Neural progenitor cell (in vitro differentiated cells): ENCODE measurements around the gene VAPA. TPM values are rescaled to one million over a fixed set of nuclear protein-coding genes. Genes with fewer than 3 reads are reported as not detected.

Experiments used
- DNase-seq: peaks from one replicate; pipeline ENCODE4 v3.0.0-alpha.2; 2016; ENCODE audit warnings: low spot score
- H2AFZ ChIP-seq: fragments of 200-600 bp; sonication (generic); replicated peaks from 2 replicates; pipeline ENCODE4 v1.6.1; 2016; ENCODE audit warnings: antibody characterized with exemption
- H3F3A ChIP-seq: fragments of 200-600 bp; sonication (generic); 2 replicates; pipeline ENCODE4 v1.6.1; 2016; ENCODE audit warnings: antibody characterized with exemption, low read depth
- H3K27ac ChIP-seq: fragments of 200-600 bp; sonication (generic); 2 replicates; pipeline ENCODE4 v1.5.1; 2016; ENCODE audit warnings: mild to moderate bottlenecking
- H3K27me3 ChIP-seq: fragments of 200-600 bp; sonication (generic); 2 replicates; pipeline ENCODE4 v1.6.1; 2016; ENCODE audit warnings: mild to moderate bottlenecking, moderate library complexity
- H3K36me3 ChIP-seq: fragments of 200-600 bp; sonication (generic); 2 replicates; pipeline ENCODE4 v1.5.1; 2016
- H3K4me1 ChIP-seq: fragments of 200-600 bp; sonication (generic); 2 replicates; pipeline ENCODE4 v1.6.1; 2016; ENCODE audit warnings: mixed run types
- H3K4me2 ChIP-seq: fragments of 200-600 bp; sonication (generic); 2 replicates; pipeline ENCODE4 v1.6.1; 2016
- H3K4me3 ChIP-seq: fragments of 200-600 bp; sonication (generic); 2 replicates; pipeline ENCODE4 v1.5.1; 2016
- H3K79me2 ChIP-seq: fragments of 200-600 bp; sonication (generic); 2 replicates; pipeline ENCODE4 v1.6.1; 2016; ENCODE audit warnings: low read depth
- H3K9ac ChIP-seq: fragments of 200-600 bp; sonication (generic); 2 replicates; pipeline ENCODE4 v1.6.1; 2016
- H3K9me3 ChIP-seq: fragments of 200-600 bp; sonication (generic); 2 replicates; pipeline ENCODE4 v1.5.1; 2016; ENCODE audit warnings: low read depth
- H4K20me1 ChIP-seq: fragments of 200-600 bp; sonication (generic); 2 replicates; pipeline ENCODE4 v1.6.1; 2016; ENCODE audit warnings: low read depth
- H3K27ac Mint-ChIP-seq: 3 replicates; pipeline ENCODE4 v1.8.0; 2021; ENCODE audit warnings: mixed read lengths
- H3K27me3 Mint-ChIP-seq: 2 replicates; pipeline ENCODE4 v1.8.0; 2022; ENCODE audit warnings: low read depth, mild to moderate bottlenecking, inconsistent platforms, moderate library complexity, mixed read lengths; ENCODE audit not compliant: insufficient read depth
- H3K36me3 Mint-ChIP-seq: 3 replicates; pipeline ENCODE4 v1.8.0; 2021; ENCODE audit warnings: mixed read lengths
- H3K4me1 Mint-ChIP-seq: 3 replicates; pipeline ENCODE4 v1.8.0; 2021; ENCODE audit warnings: mixed read lengths
- H3K4me3 Mint-ChIP-seq: 3 replicates; pipeline ENCODE4 v1.8.0; 2021; ENCODE audit warnings: mild to moderate bottlenecking, moderate library complexity, mixed read lengths
- H3K9me3 Mint-ChIP-seq: 3 replicates; pipeline ENCODE4 v1.8.0; 2020; ENCODE audit warnings: mixed read lengths
- CTCF ChIP-seq: fragments of 200-600 bp; sonication (generic); IDR thresholded peaks from 2 replicates; pipeline ENCODE4 v1.5.1; 2017; ENCODE audit warnings: antibody characterized with exemption, mild to moderate bottlenecking
- EZH2 ChIP-seq: fragments of 200-600 bp; sonication (generic); IDR thresholded peaks from 2 replicates; pipeline ENCODE4 v1.6.1; 2017; ENCODE audit warnings: antibody characterized with exemption, mild to moderate bottlenecking, moderate library complexity
- EZH2phosphoT487 ChIP-seq: fragments of 200-600 bp; sonication (generic); IDR thresholded peaks from 2 replicates; pipeline ENCODE4 v1.6.1; 2017; ENCODE audit warnings: antibody characterized with exemption
- total RNA-seq: library from RNA; depleted of rRNA; stranded (reverse); fragments of >200 nt; gene quantifications from 2 replicates; pipeline ENCODE4 v1.2.3, GENCODE V29; 2015; ENCODE audit warnings: low replicate concordance

VAPA gene
- total RNA-seq, 1 donor from 2014 or later: 285 TPM

GRCh38 chr18:9969247-9969646 lies 55.4 kb downstream of the VAPA start:
- Histone ChIP-seq H3K9ac (no peak overlapping the region), H3K79me2 (no peaks in the 10 kb centered on the region)
- TF ChIP-seq EZH2phosphoT487 (no peak), EZH2 (no peak), CTCF (no peak)

GRCh38 chr18:9971313-9971920 lies 57.6 kb downstream of the VAPA start:
- no peak overlapping the region for H3K27ac Mint-ChIP-seq
- no peak overlapping the region for H3K27ac ChIP-seq
- H3K9me3 Mint-ChIP-seq: peaks cover 35% of the 10 kb centered on the region
- H4K20me1 ChIP-seq: no peaks in the 10 kb centered on the region
- peaks cover 17% of the 10 kb centered on the region for H3K4me1 Mint-ChIP-seq
- TF ChIP-seq CTCF (peak; percentile 94), EZH2 (no peak)
- H3K4me3 ChIP-seq: no peak overlapping the region
- no peaks in the 10 kb centered on the region for H3K27me3 ChIP-seq
- peaks cover 19% of the 10 kb centered on the region for H3K36me3 Mint-ChIP-seq
- no peak overlapping the region for H3K9ac ChIP-seq
- H3K4me1 ChIP-seq: no peaks in the 10 kb centered on the region
- H3K36me3 ChIP-seq: peaks cover 11% of the 10 kb centered on the region
- peak; percentile 83 for DNase-seq
- H3K27me3 Mint-ChIP-seq: peaks cover 7% of the 10 kb centered on the region
- peaks cover 11% of the 10 kb centered on the region for H3K9me3 ChIP-seq
- no peak overlapping the region for H3K4me3 Mint-ChIP-seq
- H3K4me2 ChIP-seq: no peak overlapping the region
- peaks cover 3% of the 10 kb centered on the region for H3F3A ChIP-seq
- H3K79me2 ChIP-seq: no peaks in the 10 kb centered on the region
- H2AFZ ChIP-seq: no peak overlapping the region

More at GRCh38 chr18:9969247-9969646, 55.4 kb downstream of the VAPA start:
- Mint-ChIP-seq H3K4me3 (no peak overlapping the region), H3K36me3 (peaks cover 7% of the 10 kb centered on the region), H3K9me3 (peaks cover 17% of the 10 kb centered on the region), H3K27me3 (peaks cover 7% of the 10 kb centered on the region), H3K27ac (peak overlapping the region; percentile 57), H3K4me1 (peaks cover 26% of the 10 kb centered on the region)
- H3K27ac ChIP-seq: no peak overlapping the region
- H3K36me3 ChIP-seq: no peaks in the 10 kb centered on the region
- no peak overlapping the region for H3K4me3 ChIP-seq
- H3F3A ChIP-seq: no peaks in the 10 kb centered on the region
- no peaks in the 10 kb centered on the region for H4K20me1 ChIP-seq
- no peak for DNase-seq
- no peak overlapping the region for H3K4me2 ChIP-seq
- H3K9me3 ChIP-seq: no peaks in the 10 kb centered on the region
- H3K4me1 ChIP-seq: no peaks in the 10 kb centered on the region
- H3K27me3 ChIP-seq: no peaks in the 10 kb centered on the region
- H2AFZ ChIP-seq: no peak overlapping the region

GRCh38 chr18:9973470-9973869 lies 59.7 kb downstream of the VAPA start:
- Mint-ChIP-seq H3K27ac (no peak overlapping the region), H3K36me3 (peaks cover 15% of the 10 kb centered on the region), H3K4me3 (no peak overlapping the region), H3K9me3 (peaks cover 52% of the 10 kb centered on the region), H3K4me1 (peaks cover 17% of the 10 kb centered on the region), H3K27me3 (peaks cover 5% of the 10 kb centered on the region)
- H3K27me3 ChIP-seq: no peaks in the 10 kb centered on the region
- H3K36me3 ChIP-seq: peaks cover 11% of the 10 kb centered on the region
- no peak overlapping the region for H3K4me3 ChIP-seq
- DNase-seq: no peak
- no peak overlapping the region for H3K4me2 ChIP-seq
- H3F3A ChIP-seq: peaks cover 3% of the 10 kb centered on the region
- H3K9me3 ChIP-seq: peaks cover 11% of the 10 kb centered on the region
- H3K27ac ChIP-seq: no peak overlapping the region
- no peak overlapping the region for H2AFZ ChIP-seq
- no peaks in the 10 kb centered on the region for H4K20me1 ChIP-seq
- no peaks in the 10 kb centered on the region for H3K79me2 ChIP-seq
- H3K9ac ChIP-seq: no peak overlapping the region
- no peaks in the 10 kb centered on the region for H3K4me1 ChIP-seq
- TF ChIP-seq CTCF (no peak), EZH2phosphoT487 (no peak), EZH2 (no peak)
